Measurements from ENCODE around the gene RNF168. TPM values are rescaled to one million over a fixed set of nuclear protein-coding genes. Genes with fewer than 3 reads are reported as not detected.
A peak's percentile ranks its signal among the peaks of the same experiment; 100 is the strongest.

The RNF168 gene
- total RNA-seq, 1 donor from 2014 or later, result 32.0 TPM

- Mint-ChIP-seq H3K27ac (ENCODE audit: unreplicated experiment) (no peak overlapping the region), H3K4me3 (ENCODE audit: unreplicated experiment) (no peak overlapping the region), H3K4me1 (ENCODE audit: unreplicated experiment) (no peaks in the 10 kb centered on the region), H3K36me3 (ENCODE audit: low read depth, unreplicated experiment) (peaks cover 17% of the 10 kb centered on the region), H3K27me3 (ENCODE audit: unreplicated experiment) (no peaks in the 10 kb centered on the region), H3K9me3 (ENCODE audit: unreplicated experiment) (peaks cover 18% of the 10 kb centered on the region)
- DNase-seq (ENCODE audit: low spot score), result no peak
- no peak for TF ChIP-seq CTCF (IDR thresholded peaks at IDR 0.05; ENCODE audit: unreplicated experiment)
These were observed 43.0 kb upstream of the RNF168 start for GRCh38 chr3:196546537-196546936.

GRCh38 chr3:196544491-196544992 lies 41.0 kb upstream of the RNF168 start:
- Mint-ChIP-seq H3K4me3 (ENCODE audit: unreplicated experiment) (no peak overlapping the region), H3K27me3 (ENCODE audit: unreplicated experiment) (no peaks in the 10 kb centered on the region), H3K9me3 (ENCODE audit: unreplicated experiment) (peaks cover 10% of the 10 kb centered on the region), H3K36me3 (ENCODE audit: low read depth, unreplicated experiment) (peaks cover 9% of the 10 kb centered on the region), H3K4me1 (ENCODE audit: unreplicated experiment) (no peaks in the 10 kb centered on the region), H3K27ac (ENCODE audit: unreplicated experiment) (no peak overlapping the region)
- TF ChIP-seq CTCF (IDR thresholded peaks at IDR 0.05; ENCODE audit: unreplicated experiment), result no peak
- no peak for DNase-seq (ENCODE audit: low spot score)

GRCh38 chr3:196541684-196542445 lies 38.3 kb upstream of the RNF168 start:
- Mint-ChIP-seq H3K27ac (ENCODE audit: unreplicated experiment) (no peak overlapping the region), H3K9me3 (ENCODE audit: unreplicated experiment) (no peaks in the 10 kb centered on the region), H3K4me3 (ENCODE audit: unreplicated experiment) (no peak overlapping the region), H3K27me3 (ENCODE audit: unreplicated experiment) (no peaks in the 10 kb centered on the region), H3K4me1 (ENCODE audit: unreplicated experiment) (no peaks in the 10 kb centered on the region), H3K36me3 (ENCODE audit: low read depth, unreplicated experiment) (no peaks in the 10 kb centered on the region)
- TF ChIP-seq CTCF (IDR thresholded peaks at IDR 0.05; ENCODE audit: unreplicated experiment), result no peak
- DNase-seq (ENCODE audit: low spot score), result no peak

- Mint-ChIP-seq H3K36me3 (ENCODE audit: low read depth, unreplicated experiment) (no peaks in the 10 kb centered on the region), H3K4me3 (ENCODE audit: unreplicated experiment) (no peak overlapping the region), H3K9me3 (ENCODE audit: unreplicated experiment) (no peaks in the 10 kb centered on the region), H3K4me1 (ENCODE audit: unreplicated experiment) (peaks cover 10% of the 10 kb centered on the region), H3K27ac (ENCODE audit: unreplicated experiment) (no peak overlapping the region), H3K27me3 (ENCODE audit: unreplicated experiment) (peaks cover 2% of the 10 kb centered on the region)
- peak; percentile 81 for TF ChIP-seq CTCF (IDR thresholded peaks at IDR 0.05; ENCODE audit: unreplicated experiment)
- peak; percentile 51 for DNase-seq (ENCODE audit: low spot score)
These were observed 33.9 kb upstream of the RNF168 start for GRCh38 chr3:196537319-196537984.

- Mint-ChIP-seq H3K4me1 (ENCODE audit: unreplicated experiment) (peaks cover 10% of the 10 kb centered on the region), H3K27ac (ENCODE audit: unreplicated experiment) (no peak overlapping the region), H3K27me3 (ENCODE audit: unreplicated experiment) (peaks cover 2% of the 10 kb centered on the region), H3K36me3 (ENCODE audit: low read depth, unreplicated experiment) (peaks cover 6% of the 10 kb centered on the region), H3K9me3 (ENCODE audit: unreplicated experiment) (peaks cover 6% of the 10 kb centered on the region), H3K4me3 (ENCODE audit: unreplicated experiment) (peak overlapping the region; percentile 33)
- no peak for DNase-seq (ENCODE audit: low spot score)
- TF ChIP-seq CTCF (IDR thresholded peaks at IDR 0.05; ENCODE audit: unreplicated experiment), result no peak
These were observed 29.7 kb upstream of the RNF168 start for GRCh38 chr3:196533260-196533681.

Data from endothelial cell (in vitro differentiated cells).